Suppressor macrophage treated with lipopolysaccharide for 4 hours (primary cell): ENCODE measurements around the gene STK32B.
A peak's percentile ranks its signal among the peaks of the same experiment; 100 is the strongest.

Source experiments
- DNase-seq: peaks from one replicate; pipeline ENCODE4 v3.0.0-alpha.2; 2020

The STK32B gene

DNA sequence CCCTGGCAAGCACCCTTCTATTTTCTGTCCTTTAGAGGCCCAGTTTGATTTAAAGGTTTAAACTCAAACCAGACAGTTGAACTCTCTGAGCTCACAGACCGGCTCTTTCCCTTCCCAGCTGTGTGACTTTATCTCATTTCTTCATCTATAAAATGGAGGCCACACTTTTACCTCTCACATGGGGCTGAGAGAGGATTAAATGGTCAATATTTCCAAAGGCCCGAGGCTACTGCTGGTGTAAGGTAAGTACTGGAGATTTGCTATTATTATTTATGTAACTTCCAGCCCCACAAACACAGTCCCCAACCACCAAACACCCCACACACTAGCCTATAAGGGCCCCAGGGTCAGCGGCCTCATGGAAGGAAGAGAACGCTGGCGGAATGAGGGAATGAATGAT lies 18.5 kb upstream of the STK32B start:
- DNase-seq: no peak

DNA sequence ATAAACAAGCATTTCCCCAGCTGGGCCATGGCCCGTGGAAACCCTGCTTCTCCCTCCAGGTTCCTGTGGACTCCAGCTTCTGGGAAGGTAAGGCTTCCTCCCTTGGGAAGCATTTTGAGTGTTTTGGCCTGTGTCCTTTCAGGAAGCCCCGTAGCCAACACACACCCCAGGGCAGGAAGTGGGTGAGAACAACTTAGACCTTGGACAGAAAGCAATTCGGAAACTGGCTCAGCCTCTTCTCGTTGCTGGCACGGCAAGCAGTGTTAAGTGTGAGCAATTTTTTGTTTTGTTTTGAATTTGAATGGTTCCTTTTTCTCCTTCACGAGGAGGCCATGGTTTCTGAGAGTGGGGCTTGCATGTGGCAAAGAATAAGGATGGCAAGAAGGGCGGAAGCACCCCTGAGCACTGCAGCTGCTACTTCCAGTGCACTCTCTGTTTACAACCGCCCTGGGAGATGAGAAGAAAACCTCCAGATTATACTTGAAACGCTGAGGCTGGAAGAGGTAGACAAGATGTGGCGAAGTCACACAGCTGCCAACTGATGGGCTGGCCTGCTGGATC lies 17.9 kb upstream of the STK32B start:
- DNase-seq: peak; percentile 58

DNA sequence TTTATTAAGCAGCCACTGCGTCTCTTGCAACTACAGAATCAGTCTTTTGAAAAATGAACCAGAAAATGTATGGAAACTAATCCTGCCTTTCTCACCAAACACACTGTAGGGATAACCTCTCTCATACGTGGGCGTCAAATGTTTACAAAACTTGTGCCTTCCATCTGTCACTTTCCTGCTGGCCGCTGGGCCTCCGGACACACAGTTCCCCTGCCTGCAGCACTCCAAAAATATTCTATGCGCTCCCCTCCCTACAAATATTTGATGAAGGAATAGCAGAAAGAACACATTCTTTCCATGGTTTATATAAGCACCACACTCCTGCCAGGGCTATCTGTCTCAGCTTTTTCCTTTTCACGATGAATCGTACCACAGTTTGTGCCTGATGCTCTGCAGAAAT lies 17.1 kb upstream of the STK32B start:
- DNase-seq: no peak

DNA sequence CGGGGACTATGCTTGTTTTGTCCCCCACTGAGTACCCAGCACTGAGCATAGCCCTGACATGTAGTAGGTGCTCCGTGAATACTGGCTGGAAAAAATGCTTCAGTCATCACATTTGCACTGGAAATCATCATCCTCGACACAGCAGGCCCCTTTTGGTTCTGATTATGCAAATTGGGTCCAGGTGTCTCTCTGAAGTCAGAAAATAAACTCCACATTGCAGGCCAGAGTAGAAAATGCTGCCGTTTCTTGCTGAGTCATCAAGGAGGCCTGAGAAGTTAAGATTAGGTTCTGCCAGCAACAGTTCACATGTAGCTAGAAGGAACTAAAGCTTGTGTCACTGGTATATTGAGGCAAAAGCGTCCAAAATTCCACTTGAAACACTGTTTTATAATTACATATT lies 15.0 kb upstream of the STK32B start:
- no peak for DNase-seq

DNA sequence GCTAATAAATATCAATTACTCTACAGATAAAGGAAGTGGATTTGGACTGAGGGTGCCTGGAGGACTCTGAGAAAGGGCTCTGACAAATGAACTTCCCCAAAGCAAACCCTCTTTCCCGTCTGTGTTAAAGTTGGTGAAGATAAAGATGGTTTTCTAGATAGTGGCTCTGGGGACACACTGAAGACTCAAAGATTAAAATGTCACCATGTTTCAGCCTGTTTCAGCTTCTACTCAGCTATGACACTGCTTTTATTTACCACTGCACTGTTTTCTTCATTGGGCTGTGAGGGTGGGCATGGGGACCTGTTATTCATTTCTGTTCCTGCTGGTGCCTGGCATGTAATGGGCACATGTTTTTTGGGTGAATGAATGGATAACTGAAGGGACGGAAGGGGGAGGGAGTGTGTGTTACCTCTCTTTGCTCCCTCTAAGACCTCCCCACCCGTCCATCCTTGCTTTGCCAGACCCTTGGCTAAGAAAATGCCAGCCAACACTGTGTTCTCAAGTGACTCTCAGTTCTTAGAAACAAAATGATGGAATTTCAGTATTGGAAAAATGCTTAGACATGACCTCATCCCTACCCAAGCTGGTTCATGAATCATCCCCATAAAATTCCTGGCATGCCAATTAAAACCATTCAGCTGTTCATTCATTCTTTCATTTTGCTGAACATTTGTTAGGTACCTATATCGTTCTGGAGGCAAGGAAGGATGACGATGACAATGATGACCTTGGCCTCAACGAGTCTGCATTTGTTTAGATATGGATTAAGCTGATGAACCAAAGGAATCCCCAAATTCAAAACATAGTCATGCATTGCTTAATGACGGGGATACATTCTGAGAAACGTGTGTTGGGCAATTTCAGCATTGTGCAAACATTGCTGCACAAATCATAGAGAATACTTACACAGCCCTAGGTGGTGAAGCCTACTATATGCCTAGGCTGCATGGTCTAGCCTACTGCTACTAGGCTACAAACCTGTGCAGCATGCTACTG lies 13.4 kb upstream of the STK32B start:
- DNase-seq: peak; percentile 85

DNA sequence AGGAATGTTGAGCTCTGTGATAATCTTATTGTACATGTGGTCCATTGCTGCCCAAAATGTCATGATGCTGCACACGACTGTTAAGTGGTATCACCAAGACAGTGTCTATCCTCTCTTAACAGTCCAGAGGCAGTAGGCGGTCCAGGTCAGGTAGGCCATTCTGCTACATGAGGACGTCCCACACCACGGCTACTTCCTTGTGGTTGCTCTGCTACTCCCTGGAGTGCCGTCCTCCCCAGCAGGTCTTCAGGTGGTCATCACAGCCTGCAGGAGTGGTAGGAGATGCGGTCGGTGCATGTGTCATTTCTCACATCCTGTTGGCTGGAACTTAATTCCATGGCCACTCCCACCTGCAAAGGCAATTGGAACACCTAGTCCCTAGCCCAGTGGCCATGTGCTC lies 11.5 kb upstream of the STK32B start:
- no peak for DNase-seq

DNA sequence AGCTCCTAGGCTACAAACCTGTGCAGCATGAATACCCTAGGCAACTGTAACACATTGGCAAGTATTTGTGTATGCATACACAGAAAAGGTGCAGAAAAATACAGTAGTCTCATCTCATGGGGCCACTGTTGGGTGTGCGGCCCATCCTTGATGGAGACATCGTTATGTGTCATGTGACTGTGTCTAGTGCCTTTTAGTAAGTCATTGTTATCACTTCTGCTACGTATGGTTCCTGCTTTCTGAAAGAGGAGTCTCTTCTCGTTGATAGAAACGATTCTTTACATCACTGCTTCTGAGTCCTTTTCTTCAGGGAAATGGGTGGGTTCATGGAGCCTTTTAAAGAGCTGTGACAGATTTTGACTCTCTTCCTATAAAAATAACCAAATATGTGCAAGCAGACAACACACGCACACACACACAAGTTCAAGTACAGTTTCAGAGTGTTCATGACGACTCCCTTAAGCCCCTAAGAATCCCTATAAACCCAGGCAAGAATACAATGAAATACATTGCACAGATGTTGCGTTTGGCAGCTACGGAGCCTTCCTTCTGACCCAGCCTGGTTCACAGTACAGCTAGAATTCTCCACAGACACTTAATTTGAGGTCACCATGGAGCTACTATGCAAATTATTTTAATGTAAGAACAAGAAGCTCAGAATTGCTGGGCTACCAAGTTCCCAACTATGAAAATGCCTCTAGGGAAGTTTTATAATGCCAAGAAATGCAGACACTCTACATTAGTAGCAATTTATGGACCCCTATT lies 10.2 kb upstream of the STK32B start:
- DNase-seq: peak; percentile 52

DNA sequence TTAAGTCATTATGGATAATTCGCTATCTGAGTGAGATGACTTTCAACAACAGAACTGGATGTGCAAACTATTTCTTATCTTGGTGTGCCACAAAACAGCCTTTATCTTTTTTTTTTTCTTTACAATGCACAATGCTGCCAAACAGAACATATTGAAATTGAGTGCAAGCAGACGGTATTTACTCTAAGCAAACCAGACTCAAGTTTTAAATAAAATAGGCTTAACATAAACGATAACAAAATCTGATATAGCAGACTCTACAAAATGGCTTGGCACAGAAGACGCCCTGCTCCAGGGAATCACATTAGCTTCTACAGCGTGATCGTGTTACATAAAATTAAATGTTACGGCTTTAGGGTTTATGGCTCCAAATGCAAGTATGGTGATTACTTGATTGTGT lies 9.6 kb upstream of the STK32B start:
- no peak for DNase-seq

DNA sequence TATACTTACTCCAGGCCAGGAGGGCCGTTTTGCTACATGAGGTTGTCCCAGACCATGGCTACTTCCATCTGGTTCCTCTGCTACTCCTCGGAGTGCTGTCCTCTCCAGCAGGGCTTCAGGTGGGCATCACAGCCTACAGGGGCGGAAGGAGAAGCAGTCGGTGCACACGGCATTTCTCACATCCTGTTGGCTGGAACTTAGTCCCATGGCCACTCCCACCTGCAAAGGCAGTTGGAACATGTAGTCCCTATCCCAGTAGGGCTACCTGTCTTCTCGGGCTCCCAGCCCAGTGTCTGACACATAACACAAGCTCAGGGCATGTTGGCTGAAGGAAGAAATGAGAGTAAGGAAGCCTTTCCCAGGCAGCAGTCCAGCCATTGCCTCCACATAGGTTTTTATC lies 7.7 kb upstream of the STK32B start:
- DNase-seq: no peak

DNA sequence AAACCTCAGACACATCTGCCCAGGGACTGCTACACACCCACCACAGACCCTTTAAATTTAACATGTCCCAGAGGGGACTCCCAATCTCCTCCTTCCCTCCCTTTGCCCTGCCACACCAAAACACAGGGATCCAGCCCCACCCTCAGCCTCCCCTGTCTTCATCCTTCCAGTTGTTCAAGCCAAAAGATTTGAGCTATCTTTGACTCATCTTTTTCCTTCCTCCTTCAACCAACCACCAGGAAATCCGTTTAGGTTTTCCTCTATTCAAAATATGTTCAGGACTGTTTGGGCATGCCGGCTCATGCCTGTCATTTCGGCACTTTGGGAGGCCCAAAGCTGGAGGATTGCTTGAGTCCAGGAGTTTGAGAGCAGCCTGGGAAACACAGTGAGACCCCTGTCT lies 6.9 kb upstream of the STK32B start:
- DNase-seq: no peak

DNA sequence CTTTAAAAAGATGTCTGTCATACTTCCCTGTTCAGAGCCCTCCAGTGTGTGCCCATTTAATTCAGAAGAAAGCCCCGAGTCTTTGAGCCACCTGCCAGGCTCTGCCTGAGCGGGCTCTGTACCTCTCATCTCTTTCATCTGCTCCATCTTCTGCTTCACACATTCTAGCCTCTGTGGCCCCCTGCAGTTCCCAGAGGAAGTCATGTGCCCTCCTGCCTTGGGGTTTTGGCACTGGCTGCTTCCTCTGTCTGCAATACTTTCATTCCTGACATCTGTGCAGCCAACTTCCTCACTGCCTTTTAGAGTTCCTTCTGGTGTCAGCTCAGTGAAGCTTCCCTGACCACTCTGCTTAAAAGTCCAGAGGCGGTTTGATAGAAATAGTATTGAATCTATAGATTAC lies 6.2 kb upstream of the STK32B start:
- peak; percentile 74 for DNase-seq

DNA sequence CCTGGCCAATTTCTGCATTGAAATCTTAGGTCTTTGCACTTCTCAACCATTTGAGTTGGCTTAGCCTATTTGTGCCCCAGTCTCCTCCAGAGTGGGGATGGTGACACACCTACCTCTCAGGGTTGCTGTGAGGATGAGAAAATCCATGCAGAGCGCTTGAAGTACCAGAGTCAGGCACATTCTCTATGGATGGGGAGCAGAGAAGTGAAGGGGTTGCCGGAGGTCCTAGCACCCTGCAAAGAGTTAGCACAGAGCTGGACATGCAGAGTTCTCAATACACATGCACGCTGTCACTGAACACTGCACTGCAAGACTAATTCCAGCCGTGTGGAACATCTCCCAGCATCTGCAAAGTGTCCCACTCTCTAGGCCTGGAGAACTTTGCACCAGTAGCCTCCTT lies 2.6 kb upstream of the STK32B start:
- DNase-seq: no peak

DNA sequence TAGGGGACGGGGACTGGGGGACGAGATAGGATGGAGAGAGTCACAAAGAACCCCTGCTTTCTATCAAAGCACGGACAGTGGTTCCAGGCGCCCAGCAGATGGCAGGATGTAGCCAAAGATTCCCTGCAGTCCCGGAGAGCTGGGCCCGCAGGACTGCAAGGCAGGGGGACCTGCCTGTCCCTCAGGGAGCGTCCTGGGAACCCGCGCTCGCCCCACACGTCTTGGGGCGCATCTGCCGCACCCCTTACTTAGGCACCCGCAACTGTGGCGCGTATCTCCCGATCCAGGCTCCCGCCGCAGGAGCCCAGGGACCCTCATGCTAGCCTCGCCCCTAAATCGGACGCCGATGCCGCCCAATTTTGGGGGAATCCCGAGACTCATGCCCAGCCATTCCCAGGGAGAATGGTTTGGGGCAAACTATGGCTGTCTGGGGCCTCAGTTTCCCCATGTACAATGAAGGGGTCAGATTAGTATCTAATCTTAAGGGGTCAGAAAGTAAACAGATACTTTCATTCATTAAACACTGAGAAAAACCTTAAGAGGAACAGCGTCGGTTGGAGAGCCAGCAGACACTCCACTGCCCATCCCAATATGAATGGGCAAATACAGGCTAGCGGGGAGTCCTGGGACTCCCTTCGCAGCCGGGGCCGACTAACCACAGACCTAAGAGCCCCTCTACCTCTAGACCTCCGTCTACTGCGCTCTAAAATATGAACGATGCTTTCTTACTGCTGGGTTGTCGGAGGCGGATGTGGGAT lies 581 bp upstream of the STK32B start:
- peak; percentile 82 for DNase-seq

DNA sequence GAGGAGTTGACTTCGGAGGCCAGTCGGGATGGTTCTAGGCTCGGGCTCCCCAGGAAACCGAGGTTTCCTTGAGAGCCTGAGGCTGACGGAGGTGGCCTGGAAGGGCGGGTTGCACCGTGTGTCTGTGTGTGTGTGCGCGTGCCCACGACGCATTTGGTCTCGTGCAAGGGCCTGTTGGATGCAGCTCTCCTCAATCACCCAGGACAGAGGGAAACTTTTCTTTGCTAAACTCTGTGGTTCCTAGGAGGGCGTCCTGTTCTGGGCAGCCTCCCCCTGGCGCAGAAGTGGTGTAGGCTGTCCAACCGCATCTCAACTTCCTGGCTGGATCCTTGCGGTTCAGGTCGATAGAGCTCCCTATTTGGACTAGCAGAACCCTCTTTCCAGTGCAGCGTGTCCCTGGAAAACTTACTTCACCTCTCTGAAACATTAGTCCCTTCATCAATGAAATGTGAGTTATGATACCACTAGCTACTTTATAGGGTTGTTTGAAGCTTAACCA lies 973 bp downstream of the STK32B start:
- no peak for DNase-seq

DNA sequence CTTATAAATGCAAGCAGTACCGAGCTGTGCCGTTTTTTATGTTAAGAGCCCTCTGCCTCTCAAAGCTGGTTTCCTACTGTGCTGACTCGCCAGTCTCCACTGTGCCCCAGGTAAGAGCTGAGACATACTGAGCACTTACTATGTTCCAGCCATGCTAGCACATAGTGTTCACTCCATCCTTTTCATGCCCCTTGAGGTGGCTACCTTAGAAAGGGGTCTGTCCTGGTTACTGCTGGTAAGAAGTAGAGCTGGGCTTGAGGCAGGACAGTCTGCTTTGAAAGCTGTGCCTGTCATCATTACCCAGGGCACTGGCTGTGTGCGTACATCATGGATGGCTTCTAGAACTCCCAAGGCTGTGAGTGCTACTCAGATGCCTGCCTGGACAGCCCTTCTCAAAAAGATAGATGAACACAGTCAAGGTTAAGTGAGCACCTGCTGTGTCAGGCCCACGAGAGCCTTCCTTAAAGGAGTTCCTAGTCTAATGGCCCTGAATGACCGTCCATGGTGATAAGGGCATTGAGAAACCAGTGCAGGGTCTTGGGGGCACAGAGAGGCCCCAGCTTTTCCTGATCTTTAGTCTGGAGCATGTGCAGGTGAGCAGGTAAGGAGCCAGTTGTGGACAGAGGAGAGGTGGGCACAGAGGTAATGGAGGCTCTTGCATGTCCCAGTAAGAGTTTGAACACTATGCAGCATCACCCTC lies 1.6 kb downstream of the STK32B start:
- DNase-seq: no peak

DNA sequence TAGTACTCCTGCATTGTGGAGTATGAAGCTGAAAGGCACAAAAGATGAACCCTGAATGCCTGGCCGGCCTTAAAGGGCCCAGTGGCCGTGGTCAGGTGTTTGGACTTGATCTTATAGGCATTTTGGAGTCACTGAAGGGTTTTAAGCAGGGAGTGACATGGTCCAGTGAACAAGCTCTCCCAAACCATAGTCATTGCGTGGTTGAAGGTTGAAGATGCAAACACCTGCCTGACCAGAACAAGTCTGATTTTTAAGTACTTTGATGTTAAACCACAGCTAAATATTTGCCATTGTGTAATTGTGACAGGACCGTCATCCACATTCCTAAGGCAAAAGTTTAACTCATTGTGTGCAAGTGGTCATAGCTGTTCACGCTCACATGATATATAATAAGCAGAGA lies 3.3 kb downstream of the STK32B start:
- no peak for DNase-seq

DNA sequence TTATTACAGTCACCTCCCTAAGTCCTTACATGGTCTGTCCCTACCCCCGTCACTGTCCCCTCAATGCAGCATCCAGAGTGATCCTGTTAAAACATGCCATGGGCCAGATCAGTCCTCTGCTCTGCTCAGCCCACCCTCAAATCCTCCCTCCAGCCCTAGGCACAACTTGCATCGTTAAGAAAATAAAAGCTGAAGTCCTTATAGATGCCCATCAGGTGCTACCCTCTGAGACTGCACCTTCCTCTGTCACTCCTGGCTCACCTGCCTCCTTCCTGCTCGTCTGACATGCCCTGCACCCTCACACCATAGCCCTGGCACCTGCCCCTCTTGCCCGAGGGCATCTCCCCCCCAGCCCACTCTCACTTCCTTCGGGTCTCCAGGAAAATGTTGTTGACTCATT lies 4.1 kb downstream of the STK32B start:
- DNase-seq: no peak

DNA sequence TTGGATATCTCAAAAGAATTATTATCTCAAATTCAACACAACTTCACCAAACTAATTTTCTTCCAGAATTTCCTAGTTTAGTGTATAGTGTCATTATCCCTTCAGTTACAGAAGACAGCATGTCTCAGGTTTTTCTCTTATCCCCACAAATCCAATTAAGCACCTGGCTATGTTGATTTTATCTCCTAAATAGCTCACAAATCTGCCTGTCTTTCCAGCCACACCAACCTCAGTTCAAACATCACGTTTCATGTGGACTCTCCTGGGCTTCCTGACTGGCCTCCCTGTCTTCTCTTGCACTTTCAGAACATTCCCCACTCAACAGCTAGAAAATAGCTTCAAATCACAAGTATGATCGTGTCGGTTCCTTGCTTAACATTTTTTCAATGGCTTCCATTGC lies 14.8 kb downstream of the STK32B start:
- DNase-seq: no peak

DNA sequence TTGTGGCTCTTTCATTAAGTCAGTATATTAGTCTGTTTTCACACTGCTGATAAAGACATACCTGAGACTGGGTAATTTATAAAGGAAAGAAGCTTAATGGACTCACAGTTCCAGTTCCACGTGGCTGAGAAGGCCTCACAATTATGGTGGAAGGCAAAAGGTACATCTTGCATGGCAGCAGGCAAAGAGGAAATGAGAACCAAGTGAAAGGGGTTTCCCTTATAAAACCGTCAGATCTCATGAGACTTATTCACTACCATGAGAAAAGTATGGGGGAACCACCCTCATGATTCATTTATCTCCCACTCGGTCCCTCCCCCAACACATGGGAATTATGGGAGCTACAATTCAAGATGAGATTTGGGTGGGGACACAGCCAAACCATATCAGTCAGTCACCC lies 15.7 kb downstream of the STK32B start:
- DNase-seq: peak; percentile 6

DNA sequence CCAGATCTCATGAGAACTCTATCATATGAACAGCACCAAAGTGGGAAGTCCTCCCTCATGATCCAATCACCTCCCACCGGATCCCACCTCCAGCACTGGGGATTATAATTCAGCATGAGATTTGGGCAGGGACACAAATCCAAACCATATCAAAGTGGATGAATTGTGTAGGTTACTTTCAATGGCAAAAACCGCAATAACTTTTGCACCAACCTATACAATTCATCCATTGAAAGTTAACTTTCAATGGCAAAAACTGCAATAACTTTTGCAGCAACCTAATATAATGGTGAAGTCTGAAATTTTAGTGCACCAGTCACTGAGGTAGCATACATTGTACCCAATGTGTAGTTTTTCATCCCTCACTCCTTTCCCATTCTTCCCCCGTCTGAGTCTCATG lies 16.6 kb downstream of the STK32B start:
- DNase-seq: no peak

DNA sequence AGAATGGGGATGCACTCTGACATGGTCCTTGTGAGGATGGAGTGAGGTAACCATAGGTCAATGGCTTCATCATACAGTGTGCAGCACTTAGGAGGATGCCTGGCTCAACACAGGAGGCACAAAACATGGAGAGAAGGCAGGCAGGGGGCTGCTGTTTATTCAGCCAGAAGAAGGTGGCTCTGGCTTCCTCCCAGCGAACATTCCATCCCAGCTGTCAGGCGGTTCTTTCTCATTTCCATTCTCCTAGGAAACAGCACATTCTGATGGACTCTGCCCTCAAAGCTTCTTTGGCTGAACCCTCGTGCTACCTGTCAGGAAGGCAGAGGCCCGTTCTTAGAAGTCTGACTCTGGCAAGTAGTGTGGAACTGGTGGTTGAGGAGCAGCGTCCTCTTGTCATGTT lies 18.6 kb downstream of the STK32B start:
- no peak for DNase-seq

DNA sequence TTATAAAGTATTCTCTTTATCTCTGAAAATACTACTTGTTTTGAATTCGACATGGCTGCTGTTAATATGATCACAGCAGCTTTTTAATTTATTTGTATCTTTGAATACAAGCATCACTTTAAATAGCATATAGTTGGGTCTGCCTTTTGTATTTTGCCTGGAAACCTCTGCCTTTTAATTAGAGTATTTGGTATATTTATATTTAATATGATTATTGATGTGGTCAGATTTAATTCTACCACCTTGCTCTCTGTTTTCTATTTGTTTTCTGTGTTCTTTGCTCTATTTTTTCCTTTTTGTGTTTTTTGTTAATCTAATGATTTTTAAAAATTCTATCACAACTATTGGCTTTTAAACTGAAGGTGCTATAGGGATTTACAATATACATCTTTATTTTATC lies 21.7 kb downstream of the STK32B start:
- DNase-seq: no peak
